Activated CD4-positive, CD25-positive, alpha-beta regulatory T cell (primary cell): ENCODE results near the gene CLEC9A.
"Not testable (repeated sequence)": the region's sequence is repeated elsewhere in the genome, so short reads cannot be mapped to it uniquely, and the experiment has no call there.

ENCODE experiments used
- DNase-seq, 4 experiments: peaks; one replicate each; lab custom pipeline; 2025; lab: John Stamatoyannopoulos, UW

The CLEC9A gene

GRCh38 chr12:10030446-10030845, at the start of gene CLEC9A:
Gene CLEC9A (plus strand): TSS chr12:10030682. CDS start chr12:10052688, 22,006 bp downstream.
- DNase-seq, result no peak

GRCh38 chr12:9991876-9992275, 38.6 kb upstream of the CLEC9A start:
- no peak for DNase-seq

GRCh38 chr12:9992296-9992695, 38.2 kb upstream of the CLEC9A start:
- no peak for DNase-seq

- no peak for DNase-seq
Measured at GRCh38 chr12:9999016-9999415, 31.5 kb upstream of the CLEC9A start, which contains the start of gene CLEC1B. Gene CLEC1B (minus strand): TSS chr12:9999121. CDS start chr12:9999100, 21 bp downstream.

- no peak for DNase-seq
Measured at GRCh38 chr12:10001171-10001776, 29.2 kb upstream of the CLEC9A start.

GRCh38 chr12:10012630-10013330, 17.7 kb upstream of the CLEC9A start:
- no peak for DNase-seq

GRCh38 chr12:10015450-10015849, 15.0 kb upstream of the CLEC9A start:
- DNase-seq, result no peak

GRCh38 chr12:10016881-10017280, 13.6 kb upstream of the CLEC9A start:
- no peak for DNase-seq

GRCh38 chr12:10018386-10018785, 12.1 kb upstream of the CLEC9A start:
- no peak for DNase-seq

GRCh38 chr12:10021342-10021741, 9.1 kb upstream of the CLEC9A start:
- no peak for DNase-seq

GRCh38 chr12:10025236-10025635, 5.2 kb upstream of the CLEC9A start:
- DNase-seq, result no peak

GRCh38 chr12:10026666-10027065, 3.8 kb upstream of the CLEC9A start:
- not testable (repeated sequence) for DNase-seq

- DNase-seq, result no peak
Measured at GRCh38 chr12:10027311-10027710, 3.2 kb upstream of the CLEC9A start.

GRCh38 chr12:10027721-10028120, 2.8 kb upstream of the CLEC9A start:
- no peak for DNase-seq

- DNase-seq, result no peak
Measured at GRCh38 chr12:10031321-10031720, 839 bp downstream of the CLEC9A start.

- no peak for DNase-seq
Measured at GRCh38 chr12:10031771-10032175, 1.3 kb downstream of the CLEC9A start.

GRCh38 chr12:10033783-10034545, 3.5 kb downstream of the CLEC9A start:
- DNase-seq, result no peak

GRCh38 chr12:10042167-10042566, 11.7 kb downstream of the CLEC9A start:
- DNase-seq, result no peak

GRCh38 chr12:10048526-10048925, 18.0 kb downstream of the CLEC9A start:
- DNase-seq, result no peak

- DNase-seq, result no peak
Measured at GRCh38 chr12:10052193-10052913, 21.9 kb downstream of the CLEC9A start.

GRCh38 chr12:10058387-10058786, 27.9 kb downstream of the CLEC9A start:
- DNase-seq, result no peak

- DNase-seq, result no peak
Measured at GRCh38 chr12:10065241-10065640, 34.8 kb downstream of the CLEC9A start.
